Measurements from ENCODE around the gene KIRREL3.

Gene KIRREL3

DNA sequence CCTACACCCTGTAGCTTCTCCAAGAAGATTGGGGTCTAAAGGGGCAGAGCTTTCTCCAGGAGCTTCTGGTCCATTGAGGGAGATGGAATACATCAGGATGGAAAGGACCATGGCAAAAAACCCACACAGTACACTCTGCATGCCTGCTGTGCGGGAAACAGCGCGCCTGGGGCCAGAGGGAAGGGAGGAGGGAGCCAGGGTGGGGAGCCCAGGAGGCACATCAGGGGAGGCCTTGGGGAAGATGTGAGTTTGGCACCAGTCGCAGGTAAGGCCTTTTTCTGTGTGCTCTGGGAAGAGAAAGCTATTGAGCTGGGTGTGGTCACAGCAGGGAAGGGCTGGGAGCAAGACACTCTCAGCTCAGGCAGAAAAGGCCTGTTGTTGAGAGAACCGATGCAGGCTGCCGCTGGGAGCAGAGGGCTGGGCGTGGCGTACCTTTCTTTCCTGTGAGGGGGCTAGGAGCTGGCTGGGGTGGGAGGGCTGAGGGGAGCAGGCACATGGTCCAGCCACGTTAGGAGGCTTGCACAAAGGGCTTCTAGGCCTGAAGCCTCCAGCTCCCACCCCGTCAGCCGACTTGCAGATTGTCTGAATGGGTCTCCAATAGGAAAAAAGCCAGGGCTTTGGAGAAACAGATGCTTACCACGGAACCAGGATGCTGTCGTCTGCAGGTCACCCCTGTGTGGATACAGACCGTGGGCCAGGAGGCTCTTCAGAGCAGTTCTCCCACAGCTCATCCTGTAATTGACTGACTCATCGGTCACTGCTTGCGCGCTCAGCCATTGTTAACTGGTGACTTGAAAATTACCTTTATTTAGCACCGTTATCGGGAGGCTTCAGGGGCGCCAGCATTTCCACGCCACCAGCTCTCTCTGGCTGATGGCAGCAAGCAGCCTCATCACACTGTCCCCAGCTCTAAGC, 407.8 kb downstream of the KIRREL3 start:
- no peak for DNase-seq

DNA sequence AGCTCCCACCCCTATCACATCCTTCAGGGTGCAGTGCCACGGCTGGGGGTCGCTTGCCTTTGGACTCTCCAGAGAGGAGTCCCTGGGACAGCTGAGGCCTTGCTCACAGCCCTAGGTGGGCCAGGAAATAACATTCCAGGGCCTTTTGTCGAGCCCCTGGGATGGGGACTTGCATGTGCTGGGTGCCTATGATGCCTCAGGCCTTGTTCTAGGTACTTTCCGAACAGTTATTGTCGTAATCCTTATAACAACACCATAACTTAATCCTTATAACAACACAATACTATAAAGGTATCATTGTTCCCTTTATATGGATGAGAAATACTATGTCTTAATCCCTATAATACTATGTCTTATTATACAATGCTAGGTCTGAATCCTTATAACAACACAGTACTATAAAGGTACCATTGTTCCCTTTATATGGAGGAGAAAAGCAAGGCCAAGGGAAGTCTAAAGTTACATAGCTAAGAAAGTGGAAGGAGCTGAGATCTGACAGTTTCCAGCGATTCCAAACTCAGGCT, 408.5 kb downstream of the KIRREL3 start:
- no peak for DNase-seq

DNA sequence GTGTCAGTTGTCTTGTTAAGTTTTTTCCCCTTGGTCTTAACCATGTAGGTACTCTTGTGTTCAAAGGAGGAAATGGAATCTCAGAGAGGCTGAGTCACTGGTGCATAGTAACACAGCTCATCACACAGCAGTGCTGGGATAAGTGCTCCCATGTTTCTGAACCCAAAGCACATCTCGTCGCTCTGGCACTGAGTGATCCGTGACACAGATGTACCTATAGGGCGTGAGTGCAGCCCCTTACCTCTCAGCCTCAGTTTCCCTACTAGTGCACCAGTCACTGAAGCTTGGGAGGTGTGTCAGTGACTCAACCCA, 411.1 kb downstream of the KIRREL3 start:
- DNase-seq, result no peak

DNA sequence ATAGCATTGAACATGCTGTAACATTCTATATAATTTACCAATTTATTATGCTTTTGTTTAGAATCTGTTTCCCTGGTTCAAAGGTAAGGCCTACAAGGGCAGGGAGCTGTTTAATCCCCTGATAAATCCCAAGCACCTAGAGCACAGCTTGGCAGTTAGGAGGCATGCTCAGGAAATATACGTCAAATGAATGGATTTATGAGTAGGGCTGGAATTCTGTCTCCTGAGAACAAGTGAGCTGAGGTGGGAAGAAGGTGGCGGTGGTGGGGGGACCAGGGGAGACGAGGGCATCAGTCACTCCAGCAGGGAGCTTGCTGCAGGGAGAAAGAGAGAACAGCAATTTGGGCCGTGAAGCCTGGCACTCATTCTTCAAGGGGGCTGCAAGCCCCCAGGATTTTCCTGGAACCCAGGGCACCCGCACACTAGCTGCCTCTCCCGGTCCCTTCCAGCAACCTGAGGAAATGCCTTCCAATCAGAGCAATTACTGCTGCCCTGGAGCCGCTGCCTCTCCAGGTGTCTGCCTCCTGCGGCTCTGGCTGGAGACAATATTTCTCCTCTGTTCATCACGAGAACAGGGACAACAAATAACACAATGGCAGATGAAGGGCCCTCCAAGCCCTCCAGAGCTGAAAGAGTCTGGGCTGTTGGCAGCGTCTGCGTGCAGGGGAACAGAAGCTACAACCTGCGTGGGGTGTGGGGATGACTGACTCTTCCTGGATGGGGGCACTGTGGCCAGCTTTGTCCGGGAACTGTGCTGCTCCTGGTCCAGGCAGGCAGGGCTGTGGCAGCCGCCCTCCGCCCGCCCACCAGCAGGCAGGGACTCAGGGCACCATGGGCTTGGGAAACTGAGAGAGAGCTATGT, 411.7 kb downstream of the KIRREL3 start:
- DNase-seq, result no peak

DNA sequence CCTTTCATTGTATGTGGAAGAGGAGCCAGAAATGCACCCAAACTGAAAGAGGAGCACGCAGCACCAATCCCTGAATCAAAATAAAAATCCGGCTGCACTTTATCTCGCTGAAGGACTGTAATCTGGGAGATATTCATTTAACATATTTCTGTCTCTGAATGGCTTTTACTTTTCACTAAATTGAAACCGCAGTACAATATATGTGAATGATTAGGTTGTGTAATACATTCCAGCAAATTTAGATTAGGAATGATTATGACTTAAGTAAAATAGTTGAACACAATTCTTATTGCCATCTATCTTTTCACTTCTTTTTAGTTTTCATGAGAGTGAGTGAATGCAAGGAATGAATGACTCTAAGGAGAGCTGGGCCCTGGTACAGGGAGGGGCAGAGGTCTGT, 413.0 kb downstream of the KIRREL3 start:
- peak; percentile 48 for DNase-seq

DNA sequence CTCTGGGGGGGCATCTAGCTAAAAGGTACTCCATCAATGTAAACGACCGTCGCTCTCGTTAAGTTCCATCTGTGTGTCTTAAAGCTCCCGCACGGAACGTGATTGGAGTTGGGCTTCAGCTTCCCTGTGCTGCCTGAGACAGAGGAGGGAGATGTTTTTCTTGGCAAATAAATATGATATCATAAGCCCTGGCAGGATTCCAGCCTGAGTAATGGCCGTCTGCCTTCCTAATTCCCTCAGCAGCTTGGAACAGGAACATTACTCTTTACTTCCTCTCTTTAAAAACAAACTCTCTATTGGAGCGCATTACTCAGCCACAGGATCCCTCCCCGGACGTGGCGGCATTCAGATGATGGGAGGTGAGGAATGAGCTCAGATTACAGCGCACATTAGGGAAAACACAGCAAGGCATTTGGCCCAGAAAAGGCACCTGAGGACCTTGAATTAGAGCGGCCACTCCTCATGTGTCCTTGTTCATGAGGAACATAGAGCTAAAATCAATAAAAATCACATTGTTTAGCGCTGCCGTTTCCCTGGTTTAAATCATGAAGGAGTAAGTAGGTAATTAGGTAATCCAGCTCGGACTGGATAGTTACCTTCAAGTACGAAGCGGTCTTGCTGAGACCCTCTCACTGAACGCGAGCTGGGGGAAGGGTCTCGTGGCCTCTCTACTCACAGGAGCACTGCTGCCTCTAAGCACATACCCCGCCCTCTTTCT, 414.6 kb downstream of the KIRREL3 start:
- DNase-seq, result peak; percentile 97

DNA sequence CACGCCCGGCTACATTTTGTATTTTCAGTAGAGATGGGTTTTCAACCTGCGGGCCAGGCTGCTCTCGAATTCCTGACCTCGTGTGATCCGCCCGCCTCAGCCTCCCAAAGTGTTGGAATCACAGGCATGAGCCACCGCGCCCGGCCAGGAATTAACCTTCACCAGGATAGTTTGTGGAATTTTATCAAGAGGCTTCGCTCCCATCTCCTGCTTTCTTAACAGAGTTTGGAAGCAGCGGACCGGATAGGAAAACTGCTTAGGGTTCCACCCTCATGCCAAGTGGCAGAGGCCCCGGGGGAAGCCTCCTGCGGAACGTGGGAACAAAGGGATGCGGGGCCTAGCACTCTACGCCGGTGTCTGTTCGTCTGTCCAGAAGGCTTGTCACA, 415.2 kb downstream of the KIRREL3 start:
- no peak for DNase-seq

DNA sequence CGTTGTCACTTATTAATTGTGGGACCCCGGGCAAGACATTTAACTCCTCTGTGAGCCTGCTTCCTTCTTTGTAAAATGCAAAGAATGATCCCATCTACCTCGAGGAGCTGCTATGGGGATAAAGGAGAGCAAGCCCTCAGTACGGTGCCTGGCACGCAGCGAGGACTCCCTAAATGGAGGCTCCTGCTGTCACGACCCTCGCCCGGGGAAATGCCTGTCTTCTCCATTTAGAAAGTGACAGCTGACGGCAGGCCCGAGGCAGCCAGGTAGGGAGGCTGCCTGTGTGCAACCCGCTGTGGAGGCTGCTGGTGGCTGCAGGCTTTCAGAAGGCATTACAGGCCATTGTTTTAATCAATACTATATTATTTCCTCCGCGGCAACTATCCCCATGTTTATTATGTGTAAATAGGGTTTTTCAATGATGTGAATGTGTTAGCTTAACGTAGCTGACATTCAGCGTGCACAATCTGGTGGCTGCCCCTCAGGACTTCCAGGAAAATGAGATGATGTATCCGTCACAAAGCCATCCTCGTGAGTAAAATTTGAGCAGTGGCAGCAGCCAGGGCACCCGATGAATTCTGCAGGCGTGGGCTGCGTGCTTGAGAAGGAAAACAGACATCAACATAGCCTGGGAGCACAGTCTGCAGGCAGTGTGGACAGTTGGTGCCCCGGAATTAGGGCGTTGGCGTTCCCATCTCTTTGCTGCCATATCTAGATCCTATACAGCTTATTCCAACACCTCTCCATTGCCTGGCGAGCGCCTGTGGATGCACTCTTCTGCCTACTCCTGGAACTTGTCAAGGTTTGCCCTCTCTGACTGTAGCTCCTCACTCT, 416.8 kb downstream of the KIRREL3 start:
- DNase-seq, result no peak

DNA sequence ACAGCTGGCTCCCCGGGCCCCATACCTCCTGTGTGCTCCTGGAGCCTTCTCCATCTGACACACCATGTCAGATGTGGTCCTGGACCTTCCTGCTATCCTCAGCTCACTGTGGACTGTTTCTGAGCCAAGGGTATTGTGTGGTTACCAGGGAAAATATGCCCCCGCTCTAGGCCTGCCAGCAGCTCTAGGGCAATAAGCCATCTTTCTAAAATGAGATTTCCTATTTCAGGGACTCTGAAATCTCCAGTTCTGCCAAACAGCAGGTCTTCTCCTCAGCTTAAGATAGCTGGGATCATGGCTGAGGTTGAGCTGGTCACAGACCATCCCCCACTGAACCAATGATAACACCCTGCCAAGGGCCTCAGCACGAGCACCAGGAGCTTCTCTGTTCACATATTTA, 417.5 kb downstream of the KIRREL3 start:
- no peak for DNase-seq

DNA sequence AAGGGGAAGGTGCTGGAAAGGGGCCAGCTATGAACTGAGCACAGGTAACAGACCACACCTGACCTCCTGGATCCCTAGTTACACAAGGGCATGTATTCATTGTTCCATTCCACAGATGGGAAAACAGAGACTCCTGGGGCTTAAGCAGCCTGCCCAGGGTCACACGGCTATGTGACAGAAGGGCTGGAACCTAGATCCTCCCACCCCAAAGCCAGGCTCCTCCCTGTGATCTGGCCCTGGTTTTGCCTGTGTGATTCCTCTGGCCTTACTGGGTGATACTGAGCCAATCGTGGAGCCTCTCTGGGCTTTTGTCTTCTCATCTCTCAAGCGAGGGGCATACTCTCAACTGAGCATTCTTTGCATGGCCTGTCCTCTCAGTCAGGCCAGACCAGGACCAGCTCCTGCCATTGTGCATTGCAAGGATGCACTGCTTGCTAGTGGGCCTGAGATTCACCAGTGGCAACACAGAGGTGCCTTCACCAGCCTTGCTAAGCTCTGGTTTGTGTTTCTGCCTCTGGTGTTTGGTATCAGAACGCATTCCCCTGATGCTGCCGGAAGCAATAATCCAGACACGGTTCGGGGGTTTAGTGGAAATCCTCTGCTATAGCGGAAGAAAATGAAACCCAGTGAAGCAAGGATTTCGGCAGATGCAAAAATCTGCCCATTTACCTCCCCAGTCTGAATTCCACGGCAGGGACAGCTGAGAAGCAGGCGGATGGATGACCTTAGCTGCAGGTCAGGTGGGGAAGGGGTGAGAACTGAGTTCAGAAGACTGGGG, 418.5 kb downstream of the KIRREL3 start:
- no peak for DNase-seq

DNA sequence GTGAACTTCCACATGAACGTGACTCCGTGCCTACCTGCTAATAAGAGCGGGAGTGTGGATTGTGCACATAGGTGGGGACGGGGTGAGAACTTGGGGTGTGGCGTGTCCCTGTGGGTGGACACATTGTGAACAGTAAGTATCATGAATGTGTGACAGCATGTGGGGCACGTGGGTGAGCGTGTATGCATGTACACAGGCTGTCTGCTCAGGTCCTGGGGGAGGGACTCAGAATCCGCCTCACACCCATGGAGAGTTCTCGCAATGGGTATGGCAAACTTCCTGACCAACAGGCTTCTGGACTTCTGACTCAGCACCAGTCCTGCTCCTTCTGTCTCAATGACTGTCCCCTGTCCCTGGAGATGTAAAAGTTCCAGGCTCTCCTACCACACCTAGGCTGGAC, 422.1 kb downstream of the KIRREL3 start:
- no peak for DNase-seq

DNA sequence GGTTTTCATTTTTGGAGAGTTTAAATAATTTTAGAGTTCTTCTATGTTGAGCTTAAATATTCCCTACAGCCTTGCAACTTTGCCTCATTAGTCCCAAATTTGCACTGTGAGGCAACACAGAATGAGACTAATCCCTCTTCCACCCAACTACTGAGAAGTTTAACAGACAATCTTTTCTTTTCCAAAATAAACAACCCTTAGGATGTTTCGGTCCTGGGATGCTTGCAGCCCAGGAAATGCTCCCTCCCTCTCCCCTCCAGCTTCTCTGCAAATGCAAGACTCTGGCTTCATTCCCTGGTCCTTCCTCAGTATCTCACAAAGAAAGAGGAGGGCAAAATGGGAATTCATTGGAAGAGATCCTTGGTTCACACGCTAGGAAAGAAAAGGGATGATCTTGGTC, 422.5 kb downstream of the KIRREL3 start:
- DNase-seq, result no peak

DNA sequence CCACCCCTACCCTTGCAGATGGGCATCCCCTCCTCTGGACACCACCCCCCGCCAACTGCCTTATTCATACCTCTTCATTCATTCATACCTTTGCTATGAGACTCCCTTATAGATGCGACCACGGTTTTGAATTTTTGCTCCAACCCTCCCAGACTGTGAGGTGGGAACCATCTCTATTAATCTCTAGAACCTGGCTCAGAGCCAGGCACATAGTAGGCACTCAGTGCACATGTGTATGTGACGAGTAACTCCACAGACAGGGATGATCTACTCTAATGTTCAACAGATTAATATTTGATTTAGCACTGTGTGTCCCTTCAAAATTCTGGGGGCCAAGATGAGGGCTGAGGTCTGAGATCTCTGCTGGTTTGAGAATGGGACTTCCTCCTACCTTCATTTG, 424.7 kb downstream of the KIRREL3 start:
- no peak for DNase-seq

DNA sequence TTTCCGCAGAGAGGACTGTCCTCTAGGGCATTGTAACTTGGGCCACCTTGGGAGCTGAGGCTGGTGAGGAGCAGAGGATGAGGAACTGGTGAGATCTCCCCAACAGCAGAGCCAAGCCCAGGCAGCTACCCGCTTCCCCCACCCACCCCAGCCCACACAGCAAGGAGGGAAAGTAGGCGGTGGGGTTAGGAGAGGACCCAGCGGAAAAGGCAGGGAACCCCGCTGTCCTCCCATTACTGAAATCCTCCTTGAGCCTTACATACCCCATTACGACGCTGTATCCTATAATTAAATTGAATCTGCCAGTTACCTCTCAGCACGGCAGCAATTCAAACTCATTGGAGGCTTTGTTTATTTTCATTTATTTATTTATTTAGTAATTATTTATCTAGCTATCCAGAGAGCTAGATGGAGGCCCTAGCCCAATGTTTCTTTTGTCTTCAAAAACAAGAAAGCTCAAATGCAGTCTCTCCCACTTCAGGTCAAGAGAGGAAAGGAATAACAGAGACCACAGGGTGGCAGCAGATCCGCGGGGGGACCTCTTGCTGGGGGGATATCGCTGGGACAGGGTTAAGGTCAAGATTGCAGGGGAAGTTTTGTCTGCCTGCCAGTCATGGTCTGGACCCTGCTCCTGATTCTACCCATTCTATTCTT, 427.1 kb downstream of the KIRREL3 start:
- no peak for DNase-seq

DNA sequence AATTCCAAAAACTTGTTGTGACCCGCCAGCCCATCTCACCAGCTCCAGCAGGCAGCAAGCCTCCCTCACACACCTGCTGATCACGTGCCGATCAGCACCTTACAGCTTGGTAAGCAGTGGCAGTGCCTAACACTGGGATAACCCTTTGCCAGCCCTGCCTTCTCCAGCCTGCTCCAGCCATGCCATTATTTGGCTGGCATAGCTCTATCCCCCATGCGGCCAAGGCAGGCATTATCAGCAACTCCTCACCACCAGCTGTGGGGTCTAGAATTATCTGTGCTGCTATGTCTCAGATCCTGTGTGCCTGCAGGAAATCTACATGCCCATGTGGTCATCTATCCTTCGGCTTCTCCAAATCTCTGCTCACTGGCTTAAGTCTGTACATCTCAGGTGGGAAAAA, 430.1 kb downstream of the KIRREL3 start:
- DNase-seq, result no peak

DNA sequence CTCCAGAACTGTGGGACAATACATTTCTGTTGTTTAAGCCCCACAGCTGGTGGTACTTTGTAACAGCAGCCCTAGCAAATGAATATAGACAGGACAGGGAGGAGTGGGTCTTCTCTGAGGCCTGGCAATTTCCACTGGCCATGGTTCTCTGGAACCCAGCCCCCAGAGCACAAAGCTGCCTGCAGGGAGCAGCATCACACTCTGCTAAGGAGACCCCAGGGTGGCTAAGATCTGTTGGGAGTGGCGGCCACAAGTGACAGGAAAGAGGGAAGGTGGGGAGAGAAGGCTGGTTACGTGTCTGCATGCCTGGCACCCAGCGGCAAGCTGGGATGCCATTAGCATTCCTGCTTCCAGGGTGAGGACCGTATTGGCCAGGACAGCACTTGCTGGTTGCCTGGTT, 433.2 kb downstream of the KIRREL3 start:
- DNase-seq, result no peak

DNA sequence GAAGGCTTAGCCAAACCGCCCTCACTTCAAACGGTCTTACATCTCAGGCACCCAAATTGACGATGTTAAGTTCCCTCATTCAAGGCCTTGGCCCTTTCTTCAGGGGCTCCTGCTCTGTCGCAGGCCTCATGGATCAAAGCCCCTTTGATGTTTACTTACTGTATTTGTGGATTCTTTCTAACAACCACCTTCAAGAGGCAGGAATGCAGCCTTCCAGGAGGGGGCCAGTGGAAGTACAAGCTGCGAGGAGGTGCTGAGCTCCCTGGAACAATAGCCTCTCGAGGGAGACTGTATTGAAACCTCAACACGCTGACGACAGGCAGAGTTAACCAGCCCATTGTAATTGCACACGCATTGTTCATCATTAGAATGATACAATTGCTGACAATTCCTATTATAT, 436.0 kb downstream of the KIRREL3 start:
- no peak for DNase-seq

DNA sequence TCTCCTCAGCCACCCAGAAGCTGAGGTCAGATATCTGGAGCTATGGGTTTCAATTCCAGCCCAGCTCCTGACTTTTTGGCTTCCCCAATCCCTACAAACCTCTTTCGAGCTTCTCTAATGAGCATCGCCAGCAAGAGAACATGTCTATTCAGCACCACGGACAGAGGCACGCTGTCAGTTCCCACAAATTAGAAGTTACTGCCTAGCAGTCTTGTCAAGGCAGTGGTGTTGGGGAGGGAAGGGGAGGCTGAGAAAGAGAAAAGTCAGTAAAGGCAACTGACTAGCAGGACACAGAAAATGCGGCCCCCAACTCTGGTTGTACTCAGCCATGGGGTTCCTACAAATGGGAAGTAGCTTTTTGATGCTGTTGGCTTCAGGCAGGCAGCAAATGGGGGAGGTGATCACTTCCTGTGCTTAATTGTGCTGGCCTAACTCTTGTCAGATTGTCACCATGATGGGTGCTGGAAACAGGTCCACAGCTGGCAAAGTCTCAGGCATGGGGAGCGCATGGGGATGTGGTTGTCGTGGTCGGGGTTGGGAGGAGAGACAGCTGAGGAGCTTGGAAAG, 439.2 kb downstream of the KIRREL3 start:
- DNase-seq, result peak; percentile 68

DNA sequence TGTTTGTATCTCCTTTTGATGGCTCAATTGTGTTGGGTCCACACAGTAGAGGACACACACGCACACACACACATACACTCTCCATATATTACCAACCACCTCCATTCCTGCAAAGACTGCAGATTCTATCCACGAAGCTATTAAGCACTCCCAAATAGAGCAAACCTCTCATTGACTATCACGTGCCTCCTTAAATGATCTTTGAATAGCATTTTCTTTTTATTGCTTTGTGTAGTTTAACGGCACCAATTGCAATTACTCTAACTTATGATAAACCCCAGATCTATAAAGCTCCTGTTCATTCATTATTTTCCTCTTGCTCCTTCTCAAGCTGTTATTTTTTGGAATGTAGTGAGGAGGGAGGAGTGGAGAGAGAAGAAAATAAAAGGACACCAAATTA, 440.3 kb downstream of the KIRREL3 start:
- DNase-seq, result no peak
